HG02943 (cell line): Measurements from ENCODE around the gene DVL2.
"Not testable (repeated sequence)": the region's sequence is repeated elsewhere in the genome, so short reads cannot be mapped to it uniquely, and the experiment has no call there.

Experiments
- ATAC-seq: cut with Tn5 transposase; IDR thresholded peaks from one replicate; pipeline ENCODE4 v1.9.1; 2021; ENCODE audit warnings: mild to moderate bottlenecking, low read depth, moderate library complexity; ENCODE audit not compliant: unreplicated experiment

The DVL2 gene

GRCh38 chr17:7258731-7259554 is 24.6 kb upstream of the DVL2 start:
- ATAC-seq, result no peak

GRCh38 chr17:7256766-7257456 is 22.6 kb upstream of the DVL2 start:
- ATAC-seq, result no peak

GRCh38 chr17:7254511-7254910 is 20.2 kb upstream of the DVL2 start:
- ATAC-seq, result no peak

GRCh38 chr17:7253082-7253481 is 18.8 kb upstream of the DVL2 start:
- no peak for ATAC-seq

DNA sequence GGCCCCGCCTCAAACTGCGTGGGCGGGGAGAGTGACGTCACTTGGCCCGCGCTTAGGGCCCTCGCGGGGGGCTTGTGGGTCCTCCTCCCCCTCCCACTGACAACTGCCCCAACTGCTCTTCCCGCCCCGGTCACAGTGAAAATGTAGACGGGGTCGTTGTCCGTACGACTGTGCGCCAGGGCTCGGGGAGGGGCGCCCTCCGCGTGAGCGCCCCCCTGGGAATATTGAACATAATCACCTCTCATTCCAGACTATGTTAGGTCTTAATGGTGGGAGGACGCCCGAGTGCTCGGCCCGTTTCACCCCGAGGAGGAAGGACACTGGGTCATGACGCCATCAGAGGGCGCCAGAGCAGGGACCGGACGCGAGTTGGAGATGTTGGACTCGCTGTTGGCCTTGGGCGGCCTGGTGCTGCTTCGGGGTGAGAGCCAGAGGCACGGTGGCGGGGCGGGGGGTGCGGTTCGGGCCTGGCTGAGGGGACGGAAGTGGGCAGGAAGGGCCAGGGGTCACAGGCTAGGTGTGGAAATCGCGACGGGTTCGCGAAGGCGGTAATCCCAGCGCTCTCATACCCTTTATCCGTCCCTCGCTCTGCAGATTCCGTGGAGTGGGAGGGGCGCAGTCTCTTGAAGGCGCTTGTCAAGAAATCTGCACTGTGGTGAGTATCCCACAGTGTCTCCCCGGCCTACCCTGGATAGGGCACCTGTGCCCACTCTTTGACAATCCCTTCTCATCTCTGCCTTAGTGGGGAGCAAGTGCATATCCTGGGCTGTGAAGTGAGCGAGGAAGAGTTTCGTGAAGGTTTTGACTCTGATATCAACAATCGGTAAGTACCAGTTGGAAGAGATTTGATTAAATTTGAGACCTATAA is 18.1 kb upstream of the DVL2 start, which contains the start of gene ELP5:
Gene ELP5, plus strand, starts transcription at position 40 of the 868 bp plus-strand sequence. Its CDS starts 336 bp downstream, at position 376.
- ATAC-seq, result peak; percentile 45

GRCh38 chr17:7251661-7252175 is 17.4 kb upstream of the DVL2 start, which contains the start of gene CTDNEP1:
Gene CTDNEP1, minus strand, starts transcription at chr17:7251734. Its CDS starts 438 bp downstream, at chr17:7251296.
- peak; percentile 80 for ATAC-seq

- no peak for ATAC-seq
These were observed 16.6 kb upstream of the DVL2 start for GRCh38 chr17:7250695-7251627.

- ATAC-seq, result no peak
These were observed 15.5 kb upstream of the DVL2 start for GRCh38 chr17:7249830-7250229.

DNA sequence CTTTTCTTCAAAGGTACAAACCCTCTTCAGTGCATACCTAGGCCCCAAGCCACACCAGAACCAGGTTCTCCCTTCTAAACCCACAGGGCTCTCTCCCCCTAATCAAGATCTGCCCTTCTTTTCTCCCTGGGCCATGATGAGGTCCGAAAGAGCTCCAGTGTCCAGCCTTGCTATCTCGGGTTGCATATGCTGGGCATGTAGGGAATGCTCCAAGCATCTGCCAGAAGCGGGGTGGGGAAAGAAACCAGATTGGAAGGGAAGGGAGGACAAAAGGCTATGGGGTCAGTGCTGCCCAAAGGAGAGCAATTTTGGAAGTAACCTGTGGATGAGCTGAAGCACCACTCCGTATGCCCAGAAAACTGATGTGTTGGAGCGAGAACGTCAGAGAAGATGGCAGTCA is 14.9 kb upstream of the DVL2 start:
- no peak for ATAC-seq

DNA sequence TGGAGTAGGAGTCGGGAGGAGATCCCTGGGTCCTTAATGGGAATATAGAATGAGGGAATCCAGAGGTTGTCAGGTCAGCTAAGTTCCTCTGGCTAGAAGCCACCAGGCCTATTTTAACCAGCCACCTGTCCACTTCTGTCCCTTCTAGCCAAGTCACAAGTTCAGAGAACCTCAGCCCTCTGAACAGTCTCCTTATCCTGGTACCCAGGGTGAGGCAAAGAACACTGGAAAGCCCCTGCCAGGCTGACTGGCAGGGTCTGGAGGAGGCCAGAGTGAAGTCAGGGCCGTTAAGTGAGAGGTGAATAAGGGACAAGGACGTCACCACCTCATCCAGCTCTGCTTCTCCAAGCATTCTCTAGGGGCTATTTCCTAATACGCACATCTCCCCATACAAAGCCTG is 14.5 kb upstream of the DVL2 start:
- ATAC-seq, result no peak

- no peak for ATAC-seq
These were observed 12.5 kb upstream of the DVL2 start for GRCh38 chr17:7246779-7247178.

GRCh38 chr17:7243838-7244237 is 9.5 kb upstream of the DVL2 start:
- not testable (repeated sequence) for ATAC-seq

DNA sequence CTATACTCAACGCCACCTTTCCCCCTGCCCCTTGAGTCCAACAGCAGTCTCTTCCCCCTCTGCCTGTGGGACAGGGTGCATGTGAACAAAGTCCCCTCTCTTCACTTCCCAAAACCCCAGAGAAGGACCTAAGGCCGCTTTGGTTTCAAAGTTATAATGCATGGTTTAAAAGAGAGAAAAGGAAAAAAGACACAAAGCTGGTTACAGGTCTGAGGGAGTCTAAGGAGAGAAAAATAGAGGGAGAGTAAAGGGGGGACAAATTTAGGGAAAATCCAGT is 9.1 kb upstream of the DVL2 start:
- no peak for ATAC-seq

- peak; percentile 41 for ATAC-seq
These were observed 8.6 kb upstream of the DVL2 start for GRCh38 chr17:7242717-7243452.

- ATAC-seq, result peak; percentile 28
These were observed 7.7 kb upstream of the DVL2 start, which contains the start of gene GABARAP for GRCh38 chr17:7241783-7242716. Gene GABARAP, minus strand, starts transcription at chr17:7242449. Its CDS starts 119 bp downstream, at chr17:7242330.

GRCh38 chr17:7241090-7241733 is 6.9 kb upstream of the DVL2 start:
- no peak for ATAC-seq

DNA sequence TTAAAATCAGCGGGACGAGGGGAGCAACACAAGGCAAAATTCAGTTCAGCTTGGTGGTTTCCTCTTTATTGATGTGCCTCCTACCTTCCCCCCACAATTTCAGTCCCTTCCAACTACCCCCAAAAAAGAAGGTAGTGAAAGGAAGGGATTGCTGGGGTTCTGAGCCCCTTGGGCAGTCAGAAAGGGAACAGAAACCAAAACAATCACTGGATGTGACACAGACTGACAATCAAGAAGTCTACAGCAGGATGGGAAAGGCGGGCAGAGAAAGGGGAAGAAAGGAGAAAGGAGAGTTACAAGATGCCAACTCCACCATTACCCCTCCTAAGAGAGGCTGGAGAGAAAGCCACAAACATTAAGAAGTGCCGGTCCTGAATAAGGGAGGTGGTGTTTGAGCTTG is 6.1 kb upstream of the DVL2 start:
- ATAC-seq, result no peak
